Epithelial cell of proximal tubule (primary cell): ENCODE data around the gene KIFC1. TPM values are rescaled to one million over a fixed set of nuclear protein-coding genes. Genes with fewer than 3 reads are reported as not detected.

Experiments
- DNase-seq: peaks from one replicate; pipeline ENCODE4 v3.0.0-alpha.2; 2011; ENCODE audit warnings: low read depth
- H3K4me3 ChIP-seq: 2 replicates; pipeline ENCODE4 v1.5.1; 2011; ENCODE audit warnings: low read depth, mild to moderate bottlenecking, low read length
- total RNA-seq: library from RNA; depleted of rRNA; stranded (reverse); fragments of >200 nt; gene quantifications from 2 replicates; pipeline ENCODE4 v1.2.3, GENCODE V29; 2015
- TF ChIP-seq, protein P1 (sequence below): conservative IDR thresholded peaks from 2 replicates; pipeline ENCODE4 v1.5.1; 2012; ENCODE audit warnings: low read depth, mild to moderate bottlenecking, low read length

Gene KIFC1
- total RNA-seq, 1 donor from 2014 or later = 117 TPM

- DNase-seq = no peak
- H3K4me3 ChIP-seq = no peak overlapping the region
- TF ChIP-seq, protein P1, sequence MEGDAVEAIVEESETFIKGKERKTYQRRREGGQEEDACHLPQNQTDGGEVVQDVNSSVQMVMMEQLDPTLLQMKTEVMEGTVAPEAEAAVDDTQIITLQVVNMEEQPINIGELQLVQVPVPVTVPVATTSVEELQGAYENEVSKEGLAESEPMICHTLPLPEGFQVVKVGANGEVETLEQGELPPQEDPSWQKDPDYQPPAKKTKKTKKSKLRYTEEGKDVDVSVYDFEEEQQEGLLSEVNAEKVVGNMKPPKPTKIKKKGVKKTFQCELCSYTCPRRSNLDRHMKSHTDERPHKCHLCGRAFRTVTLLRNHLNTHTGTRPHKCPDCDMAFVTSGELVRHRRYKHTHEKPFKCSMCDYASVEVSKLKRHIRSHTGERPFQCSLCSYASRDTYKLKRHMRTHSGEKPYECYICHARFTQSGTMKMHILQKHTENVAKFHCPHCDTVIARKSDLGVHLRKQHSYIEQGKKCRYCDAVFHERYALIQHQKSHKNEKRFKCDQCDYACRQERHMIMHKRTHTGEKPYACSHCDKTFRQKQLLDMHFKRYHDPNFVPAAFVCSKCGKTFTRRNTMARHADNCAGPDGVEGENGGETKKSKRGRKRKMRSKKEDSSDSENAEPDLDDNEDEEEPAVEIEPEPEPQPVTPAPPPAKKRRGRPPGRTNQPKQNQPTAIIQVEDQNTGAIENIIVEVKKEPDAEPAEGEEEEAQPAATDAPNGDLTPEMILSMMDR = no peak
Measured at GRCh38 chr6:33439956-33440648, 48.5 kb downstream of the KIFC1 start.

- H3K4me3 ChIP-seq = no peak overlapping the region
- TF ChIP-seq, protein P1 = no peak
- DNase-seq = no peak
Measured at GRCh38 chr6:33440649-33441309, 49.2 kb downstream of the KIFC1 start.

- TF ChIP-seq, protein P1 = no peak
- no peak for DNase-seq
- H3K4me3 ChIP-seq = no peak overlapping the region
Measured at GRCh38 chr6:33441457-33441856, 49.8 kb downstream of the KIFC1 start.

DNA sequence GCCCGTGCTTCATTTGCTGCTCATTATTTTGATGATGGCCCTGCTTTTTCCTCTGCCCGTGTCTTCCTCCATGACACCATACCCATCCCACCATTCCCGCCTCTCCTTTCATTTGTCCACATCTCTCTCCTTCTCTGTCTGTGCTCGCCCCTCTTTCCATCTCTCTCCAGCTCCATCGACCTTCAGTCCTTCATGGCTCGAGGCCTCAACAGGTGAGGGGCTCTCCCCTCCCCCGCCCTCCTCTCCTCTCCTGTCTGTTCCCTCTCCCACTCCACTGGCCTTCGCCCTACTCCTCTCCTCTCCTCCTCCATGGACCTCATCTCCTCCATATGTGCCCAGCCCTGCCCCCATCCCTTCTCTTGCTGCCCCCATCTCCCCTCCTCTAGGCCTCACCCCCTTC, 50.7 kb downstream of the KIFC1 start:
- TF ChIP-seq, protein P1 = no peak
- H3K4me3 ChIP-seq = no peak overlapping the region
- no peak for DNase-seq

DNA sequence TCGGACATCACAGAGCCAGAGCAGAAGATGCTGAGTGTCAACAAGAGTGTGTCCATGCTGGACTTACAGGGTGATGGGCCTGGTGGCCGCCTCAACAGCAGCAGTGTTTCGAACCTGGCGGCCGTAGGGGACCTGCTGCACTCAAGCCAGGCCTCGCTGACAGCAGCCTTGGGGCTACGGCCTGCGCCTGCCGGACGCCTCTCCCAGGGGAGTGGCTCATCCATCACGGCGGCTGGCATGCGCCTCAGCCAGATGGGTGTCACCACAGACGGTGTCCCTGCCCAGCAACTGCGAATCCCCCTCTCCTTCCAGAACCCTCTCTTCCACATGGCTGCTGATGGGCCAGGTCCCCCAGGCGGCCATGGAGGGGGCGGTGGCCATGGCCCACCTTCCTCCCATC, 51.4 kb downstream of the KIFC1 start:
- H3K4me3 ChIP-seq = no peak overlapping the region
- DNase-seq = no peak
- TF ChIP-seq, protein P1 = no peak

DNA sequence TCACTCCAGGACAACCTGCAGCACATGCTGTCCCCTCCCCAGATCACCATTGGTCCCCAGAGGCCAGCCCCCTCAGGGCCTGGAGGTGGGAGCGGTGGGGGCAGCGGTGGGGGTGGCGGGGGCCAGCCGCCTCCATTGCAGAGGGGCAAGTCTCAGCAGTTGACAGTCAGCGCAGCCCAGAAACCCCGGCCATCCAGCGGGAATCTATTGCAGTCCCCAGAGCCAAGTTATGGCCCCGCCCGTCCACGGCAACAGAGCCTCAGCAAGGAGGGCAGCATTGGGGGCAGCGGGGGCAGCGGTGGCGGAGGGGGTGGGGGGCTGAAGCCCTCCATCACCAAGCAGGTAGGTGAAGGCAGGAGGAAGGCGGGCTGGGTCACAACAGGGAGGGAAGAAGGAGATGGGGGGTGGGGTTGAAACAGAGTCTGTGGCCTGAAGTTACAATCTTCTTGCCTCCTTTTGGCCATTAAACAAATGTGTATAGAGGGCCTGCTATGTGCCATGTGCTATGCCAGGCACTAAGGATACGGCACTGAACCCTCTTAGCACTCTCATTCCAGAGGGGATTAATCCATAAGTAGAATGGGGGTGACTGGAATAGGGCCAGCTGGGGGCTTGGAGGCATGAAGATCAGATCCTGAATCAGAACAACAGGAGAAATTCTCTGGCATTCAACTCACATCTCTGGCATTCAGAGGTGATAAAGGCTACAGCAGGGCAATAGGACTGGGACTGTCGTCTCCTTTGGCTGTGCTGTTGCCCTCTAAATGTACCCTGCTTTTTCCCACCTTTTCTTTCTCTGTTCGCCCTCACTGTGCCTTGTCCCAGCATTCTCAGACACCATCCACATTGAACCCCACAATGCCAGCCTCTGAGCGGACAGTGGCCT, 52.2 kb downstream of the KIFC1 start:
- TF ChIP-seq, protein P1 = no peak
- H3K4me3 ChIP-seq = no peak overlapping the region
- no peak for DNase-seq
